ENCODE measurements around the gene SLC7A8. TPM values are rescaled to one million over a fixed set of nuclear protein-coding genes. Genes with fewer than 3 reads are reported as not detected.

SLC7A8 gene
- total RNA-seq, 2 donors from 2014 or later, result 18.4 to 28.0 TPM

DNA sequence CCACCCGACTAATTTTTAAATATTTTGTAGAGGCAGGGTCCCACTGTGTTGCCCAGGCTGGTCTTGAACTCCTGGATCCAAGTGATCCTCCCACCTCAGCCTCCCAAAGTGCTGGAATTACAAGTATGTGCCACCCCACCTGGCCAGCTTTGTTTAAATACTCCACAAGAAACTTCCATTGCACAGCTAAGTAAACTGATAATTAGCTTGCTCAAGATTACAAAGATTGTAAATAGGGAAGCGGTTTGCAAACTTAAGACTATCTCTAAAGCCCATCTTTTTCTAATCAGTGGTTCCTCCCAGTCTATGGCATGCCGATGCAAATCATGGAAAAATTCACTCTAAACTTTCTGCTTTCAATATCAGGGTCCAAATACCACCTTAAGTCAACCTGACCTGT, 9.7 kb downstream of the SLC7A8 start:
- peaks cover 0 to 30% of the 10 kb centered on the region in 2 donors for H3K4me1 ChIP-seq (ENCODE audit: control insufficient read depth in 1 of 2, low read depth in 2 of 2)
- no peaks in the 10 kb centered on the region for H3K27me3 ChIP-seq (replicated peaks; ENCODE audit: insufficient read depth)
- no peak overlapping the region for H3K4me3 ChIP-seq
- TF ChIP-seq, protein P1, sequence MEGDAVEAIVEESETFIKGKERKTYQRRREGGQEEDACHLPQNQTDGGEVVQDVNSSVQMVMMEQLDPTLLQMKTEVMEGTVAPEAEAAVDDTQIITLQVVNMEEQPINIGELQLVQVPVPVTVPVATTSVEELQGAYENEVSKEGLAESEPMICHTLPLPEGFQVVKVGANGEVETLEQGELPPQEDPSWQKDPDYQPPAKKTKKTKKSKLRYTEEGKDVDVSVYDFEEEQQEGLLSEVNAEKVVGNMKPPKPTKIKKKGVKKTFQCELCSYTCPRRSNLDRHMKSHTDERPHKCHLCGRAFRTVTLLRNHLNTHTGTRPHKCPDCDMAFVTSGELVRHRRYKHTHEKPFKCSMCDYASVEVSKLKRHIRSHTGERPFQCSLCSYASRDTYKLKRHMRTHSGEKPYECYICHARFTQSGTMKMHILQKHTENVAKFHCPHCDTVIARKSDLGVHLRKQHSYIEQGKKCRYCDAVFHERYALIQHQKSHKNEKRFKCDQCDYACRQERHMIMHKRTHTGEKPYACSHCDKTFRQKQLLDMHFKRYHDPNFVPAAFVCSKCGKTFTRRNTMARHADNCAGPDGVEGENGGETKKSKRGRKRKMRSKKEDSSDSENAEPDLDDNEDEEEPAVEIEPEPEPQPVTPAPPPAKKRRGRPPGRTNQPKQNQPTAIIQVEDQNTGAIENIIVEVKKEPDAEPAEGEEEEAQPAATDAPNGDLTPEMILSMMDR (IDR thresholded peaks at IDR 0.05), result no peak
- H3K9me3 ChIP-seq, result no peaks in the 10 kb centered on the region
- ATAC-seq (ENCODE audit: insufficient number of reproducible peaks, low FRiP score, low read depth) (no peak), DNase-seq (ENCODE audit: low spot score) (no peak)
- H3K36me3 ChIP-seq, result no peaks in the 10 kb centered on the region
- H3K27ac ChIP-seq, result no peak overlapping the region

DNA sequence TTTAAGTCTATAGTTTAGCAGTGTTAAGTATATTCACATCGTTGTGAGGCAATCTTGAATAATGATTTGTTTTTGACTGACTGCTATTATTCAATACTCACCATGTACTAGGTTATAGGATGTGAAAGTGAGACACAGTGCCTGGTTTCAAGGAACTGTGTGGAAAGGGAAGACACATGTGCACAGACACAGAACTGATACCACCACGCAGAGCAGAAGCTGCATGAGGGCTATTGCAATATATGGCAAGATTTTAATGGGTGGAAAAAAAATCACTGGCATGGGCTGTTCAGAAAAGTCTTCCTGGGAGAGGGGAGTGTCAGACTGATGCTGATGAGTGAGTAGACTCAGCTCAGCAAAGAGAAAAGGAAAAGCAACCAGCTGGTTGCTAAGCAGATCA, 10.4 kb downstream of the SLC7A8 start:
- DNase-seq (ENCODE audit: low spot score), result no peak
- Histone ChIP-seq H3K4me3 (no peak overlapping the region), H3K27me3 (replicated peaks; ENCODE audit: insufficient read depth) (no peaks in the 10 kb centered on the region), H3K36me3 (no peaks in the 10 kb centered on the region), H3K4me1 (ENCODE audit: control insufficient read depth in 1 of 2, low read depth in 2 of 2) (peaks cover 0 to 30% of the 10 kb centered on the region in 2 donors), H3K9me3 (no peaks in the 10 kb centered on the region), H3K27ac (no peak overlapping the region)
- TF ChIP-seq, protein P1 (IDR thresholded peaks at IDR 0.05), result no peak
- no peak for ATAC-seq (ENCODE audit: insufficient number of reproducible peaks, low FRiP score, low read depth)

DNA sequence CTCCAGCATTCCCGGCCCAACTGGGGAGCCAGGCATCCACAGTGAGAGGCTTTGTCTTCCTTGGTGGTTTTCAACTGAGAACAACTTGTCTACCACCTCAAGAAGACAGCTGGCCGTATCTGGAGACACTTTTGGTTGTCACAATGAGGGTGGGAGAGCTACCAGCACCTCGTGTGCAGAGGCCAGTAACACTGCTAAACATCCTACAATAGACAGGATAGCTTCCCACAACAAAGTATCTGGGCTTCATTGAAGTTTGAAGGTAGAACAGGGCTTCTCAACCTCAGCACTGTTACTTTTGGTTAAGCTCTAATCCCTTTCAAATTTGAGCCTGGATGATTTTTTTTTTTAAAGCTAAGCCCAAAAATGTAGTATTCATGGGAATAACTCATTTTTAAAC, 10.9 kb downstream of the SLC7A8 start:
- Histone ChIP-seq H3K9me3 (no peaks in the 10 kb centered on the region), H3K27ac (no peak overlapping the region), H3K4me1 (ENCODE audit: control insufficient read depth in 1 of 2, low read depth in 2 of 2) (peaks cover 0 to 30% of the 10 kb centered on the region in 2 donors), H3K27me3 (replicated peaks; ENCODE audit: insufficient read depth) (no peaks in the 10 kb centered on the region), H3K4me3 (no peak overlapping the region), H3K36me3 (no peaks in the 10 kb centered on the region)
- no peak for DNase-seq (ENCODE audit: low spot score)
- no peak for ATAC-seq (ENCODE audit: insufficient number of reproducible peaks, low FRiP score, low read depth)
- TF ChIP-seq, protein P1 (IDR thresholded peaks at IDR 0.05), result no peak

DNA sequence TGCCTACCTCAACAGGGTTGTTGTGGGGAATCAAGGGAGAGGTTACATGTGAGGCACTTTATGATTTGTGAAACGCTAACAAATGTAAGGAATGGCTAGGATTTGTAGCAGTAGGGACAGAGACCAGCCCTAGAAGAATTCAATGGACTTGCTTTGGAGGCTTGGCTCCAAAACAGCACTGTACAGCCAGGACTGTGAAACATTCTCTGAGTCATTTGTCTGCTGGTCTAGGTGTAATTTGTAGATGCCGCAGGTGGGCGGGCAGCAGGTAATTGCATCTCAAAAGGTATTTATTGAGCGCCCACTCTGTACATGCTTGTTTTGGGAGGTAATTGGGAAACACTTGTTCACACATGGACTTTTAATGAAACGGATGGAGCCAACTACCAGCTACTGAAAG, 11.4 kb downstream of the SLC7A8 start:
- no peak overlapping the region for H3K27ac ChIP-seq
- ATAC-seq (ENCODE audit: insufficient number of reproducible peaks, low FRiP score, low read depth) (no peak), DNase-seq (ENCODE audit: low spot score) (no peak)
- no peaks in the 10 kb centered on the region for H3K36me3 ChIP-seq
- H3K4me1 ChIP-seq (ENCODE audit: control insufficient read depth in 1 of 2, low read depth in 2 of 2), result peaks cover 0 to 28% of the 10 kb centered on the region in 2 donors
- no peaks in the 10 kb centered on the region for H3K9me3 ChIP-seq
- no peaks in the 10 kb centered on the region for H3K27me3 ChIP-seq (replicated peaks; ENCODE audit: insufficient read depth)
- H3K4me3 ChIP-seq, result no peak overlapping the region
- TF ChIP-seq, protein P1 (IDR thresholded peaks at IDR 0.05), result no peak

DNA sequence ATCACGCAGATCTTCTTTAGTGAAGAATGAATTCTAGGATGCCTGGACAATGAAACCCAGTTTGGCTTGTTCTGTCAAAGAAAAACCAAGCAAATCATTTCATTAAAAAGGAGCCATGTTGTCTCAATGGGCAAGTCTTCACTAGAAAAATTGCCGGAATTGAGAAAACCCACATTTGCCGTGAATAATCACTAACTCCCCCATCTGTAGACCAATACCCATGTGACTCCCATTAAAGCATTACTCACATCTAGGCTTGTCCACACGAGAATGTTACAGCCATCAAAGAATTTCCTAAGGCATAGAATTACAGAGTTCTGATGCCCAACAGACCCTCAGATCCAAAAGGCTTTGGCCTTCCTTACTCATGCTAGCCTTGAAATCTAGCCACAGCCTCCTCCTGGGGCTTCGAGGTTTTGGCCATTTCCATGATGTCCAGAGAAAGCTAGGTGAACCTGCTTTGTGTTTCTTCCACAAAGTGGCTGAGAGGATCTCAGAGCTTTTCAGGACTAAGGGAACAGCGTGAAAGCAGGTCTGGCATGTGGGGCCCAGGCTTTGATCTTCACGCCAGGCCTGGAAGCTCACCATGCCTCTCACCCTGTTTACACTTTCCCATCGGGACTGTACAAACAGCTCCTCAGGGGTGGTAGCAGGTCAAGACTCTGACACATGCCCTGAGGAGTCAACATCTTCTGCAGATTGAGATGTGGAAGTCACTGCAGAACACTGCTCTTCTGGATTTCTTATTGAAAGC, 12.1 kb downstream of the SLC7A8 start:
- peaks cover 0 to 27% of the 10 kb centered on the region in 2 donors for H3K4me1 ChIP-seq (ENCODE audit: control insufficient read depth in 1 of 2, low read depth in 2 of 2)
- DNase-seq (ENCODE audit: low spot score) (no peak), ATAC-seq (ENCODE audit: insufficient number of reproducible peaks, low FRiP score, low read depth) (no peak)
- H3K4me3 ChIP-seq, result no peak overlapping the region
- TF ChIP-seq, protein P1 (IDR thresholded peaks at IDR 0.05), result no peak
- no peak overlapping the region for H3K27ac ChIP-seq
- no peaks in the 10 kb centered on the region for H3K9me3 ChIP-seq
- H3K36me3 ChIP-seq, result no peaks in the 10 kb centered on the region
- H3K27me3 ChIP-seq (replicated peaks; ENCODE audit: insufficient read depth), result no peaks in the 10 kb centered on the region

All from thoracic aorta (tissue), 2 donors.